HuH-7 (cell line): ENCODE data around the gene PPP2R3A.
"Not testable (repeated sequence)": the region's sequence is repeated elsewhere in the genome, so short reads cannot be mapped to it uniquely, and the experiment has no call there.

Experiments
- DNase-seq: peaks from one replicate; pipeline ENCODE4 v3.0.0; 2011; ENCODE audit warnings: low spot score

PPP2R3A gene

GRCh38 chr3:136106101-136106500 lies 140.6 kb downstream of the PPP2R3A start:
- no peak for DNase-seq

- no peak for DNase-seq
These were observed 144.0 kb downstream of the PPP2R3A start for GRCh38 chr3:136109499-136109898.

- no peak for DNase-seq
These were observed 145.0 kb downstream of the PPP2R3A start for GRCh38 chr3:136110481-136110880.

GRCh38 chr3:136114421-136114820 lies 148.9 kb downstream of the PPP2R3A start:
- DNase-seq: no peak

- not testable (repeated sequence) for DNase-seq
These were observed 153.8 kb downstream of the PPP2R3A start for GRCh38 chr3:136119332-136119731.

GRCh38 chr3:136119783-136120182 lies 154.3 kb downstream of the PPP2R3A start:
- not testable (repeated sequence) for DNase-seq

GRCh38 chr3:136120373-136121348 lies 155.1 kb downstream of the PPP2R3A start:
- DNase-seq: no peak

- DNase-seq: no peak
These were observed 156.5 kb downstream of the PPP2R3A start for GRCh38 chr3:136122006-136122405.

- not testable (repeated sequence) for DNase-seq
These were observed 166.1 kb downstream of the PPP2R3A start for GRCh38 chr3:136131647-136132046.

GRCh38 chr3:136134091-136134490 lies 168.6 kb downstream of the PPP2R3A start:
- DNase-seq: no peak

- DNase-seq: no peak
These were observed 169.7 kb downstream of the PPP2R3A start for GRCh38 chr3:136135039-136135802.

- no peak for DNase-seq
These were observed 170.9 kb downstream of the PPP2R3A start for GRCh38 chr3:136136454-136136853.

GRCh38 chr3:136141291-136141785 lies 175.8 kb downstream of the PPP2R3A start:
- DNase-seq: no peak

GRCh38 chr3:136141891-136142290 lies 176.4 kb downstream of the PPP2R3A start:
- no peak for DNase-seq

- no peak for DNase-seq
These were observed 177.1 kb downstream of the PPP2R3A start for GRCh38 chr3:136142592-136142991.

GRCh38 chr3:136144397-136144796 lies 178.9 kb downstream of the PPP2R3A start:
- not testable (repeated sequence) for DNase-seq

GRCh38 chr3:136146981-136147729 lies 181.6 kb downstream of the PPP2R3A start:
- no peak for DNase-seq

GRCh38 chr3:136149667-136150066 lies 184.1 kb downstream of the PPP2R3A start:
- no peak for DNase-seq

GRCh38 chr3:136151219-136151618 lies 185.7 kb downstream of the PPP2R3A start:
- no peak for DNase-seq

- no peak for DNase-seq
These were observed 186.8 kb downstream of the PPP2R3A start for GRCh38 chr3:136152176-136152843.

- DNase-seq: no peak
These were observed 187.4 kb downstream of the PPP2R3A start for GRCh38 chr3:136152963-136153362.
